ENCODE measurements around the gene ZNF385B. TPM values are rescaled to one million over a fixed set of nuclear protein-coding genes. Genes with fewer than 3 reads are reported as not detected.

ZNF385B gene
- total RNA-seq, 1 experiment from 2014 or later, result 2.2 TPM

DNA sequence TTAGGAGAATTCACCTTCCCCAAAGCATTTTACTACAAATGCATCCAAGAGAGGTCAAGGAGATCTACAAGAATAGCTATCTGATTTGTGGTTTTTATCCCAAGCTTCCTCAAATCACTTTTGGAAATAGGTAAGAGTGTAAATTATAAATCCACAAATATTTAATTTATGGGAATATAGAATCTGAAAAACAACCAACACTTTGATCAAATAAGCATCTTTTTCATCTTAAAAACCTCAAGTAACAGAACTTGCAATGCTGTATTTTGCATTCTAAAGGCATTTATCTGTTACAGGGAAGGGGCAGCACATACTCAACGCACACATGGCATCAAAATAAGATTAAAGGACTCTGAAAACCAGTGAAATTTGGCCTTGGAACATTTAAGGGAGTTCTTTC lies 1.9 kb downstream of the ZNF385B start:
- CTCF ChIA-PET, result no interaction called here
- Mint-ChIP-seq H3K36me3 (no peaks in the 10 kb centered on the region), H3K9me3 (no peaks in the 10 kb centered on the region), H3K4me1 (peaks cover 35% of the 10 kb centered on the region), H3K4me3 (peak overlapping the region; percentile 94), H3K27ac (no peak overlapping the region), H3K27me3 (ENCODE audit: low read depth) (peaks cover 56% of the 10 kb centered on the region)
- ATAC-seq, result no peak
- TF ChIP-seq KAT7 (CRISPR knock-in tag; IDR thresholded peaks at IDR 0.05; ENCODE audit: borderline replicate concordance) (no peak), NR3C1 (CRISPR knock-in tag; conservative IDR thresholded peaks at IDR 0.05; ENCODE audit: low read depth) (no peak), NFYB (CRISPR knock-in tag; conservative IDR thresholded peaks at IDR 0.05; ENCODE audit: low read depth) (no peak), ZNF219 (CRISPR knock-in tag; IDR thresholded peaks at IDR 0.05; ENCODE audit: borderline replicate concordance) (no peak), RELA (CRISPR knock-in tag; IDR thresholded peaks at IDR 0.05; ENCODE audit: borderline replicate concordance) (no peak), NFE2L1 (CRISPR knock-in tag; IDR thresholded peaks at IDR 0.05) (no peak), NR2C2 (CRISPR knock-in tag; IDR thresholded peaks at IDR 0.05) (no peak), GRHL2 (CRISPR knock-in tag; IDR thresholded peaks at IDR 0.05; ENCODE audit: insufficient replicate concordance, severe bottlenecking) (no peak), CREM (CRISPR knock-in tag; IDR thresholded peaks at IDR 0.05) (no peak), CBFB (CRISPR knock-in tag; IDR thresholded peaks at IDR 0.05; ENCODE audit: low read depth) (no peak)
- TF ChIP-seq, protein P1, sequence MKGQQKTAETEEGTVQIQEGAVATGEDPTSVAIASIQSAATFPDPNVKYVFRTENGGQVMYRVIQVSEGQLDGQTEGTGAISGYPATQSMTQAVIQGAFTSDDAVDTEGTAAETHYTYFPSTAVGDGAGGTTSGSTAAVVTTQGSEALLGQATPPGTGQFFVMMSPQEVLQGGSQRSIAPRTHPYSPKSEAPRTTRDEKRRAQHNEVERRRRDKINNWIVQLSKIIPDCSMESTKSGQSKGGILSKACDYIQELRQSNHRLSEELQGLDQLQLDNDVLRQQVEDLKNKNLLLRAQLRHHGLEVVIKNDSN (CRISPR knock-in tag; IDR thresholded peaks at IDR 0.05), result no peak
- TF ChIP-seq, protein P2, sequence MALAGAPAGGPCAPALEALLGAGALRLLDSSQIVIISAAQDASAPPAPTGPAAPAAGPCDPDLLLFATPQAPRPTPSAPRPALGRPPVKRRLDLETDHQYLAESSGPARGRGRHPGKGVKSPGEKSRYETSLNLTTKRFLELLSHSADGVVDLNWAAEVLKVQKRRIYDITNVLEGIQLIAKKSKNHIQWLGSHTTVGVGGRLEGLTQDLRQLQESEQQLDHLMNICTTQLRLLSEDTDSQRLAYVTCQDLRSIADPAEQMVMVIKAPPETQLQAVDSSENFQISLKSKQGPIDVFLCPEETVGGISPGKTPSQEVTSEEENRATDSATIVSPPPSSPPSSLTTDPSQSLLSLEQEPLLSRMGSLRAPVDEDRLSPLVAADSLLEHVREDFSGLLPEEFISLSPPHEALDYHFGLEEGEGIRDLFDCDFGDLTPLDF (CRISPR knock-in tag; IDR thresholded peaks at IDR 0.05), result no peak
- TF ChIP-seq, protein P3, sequence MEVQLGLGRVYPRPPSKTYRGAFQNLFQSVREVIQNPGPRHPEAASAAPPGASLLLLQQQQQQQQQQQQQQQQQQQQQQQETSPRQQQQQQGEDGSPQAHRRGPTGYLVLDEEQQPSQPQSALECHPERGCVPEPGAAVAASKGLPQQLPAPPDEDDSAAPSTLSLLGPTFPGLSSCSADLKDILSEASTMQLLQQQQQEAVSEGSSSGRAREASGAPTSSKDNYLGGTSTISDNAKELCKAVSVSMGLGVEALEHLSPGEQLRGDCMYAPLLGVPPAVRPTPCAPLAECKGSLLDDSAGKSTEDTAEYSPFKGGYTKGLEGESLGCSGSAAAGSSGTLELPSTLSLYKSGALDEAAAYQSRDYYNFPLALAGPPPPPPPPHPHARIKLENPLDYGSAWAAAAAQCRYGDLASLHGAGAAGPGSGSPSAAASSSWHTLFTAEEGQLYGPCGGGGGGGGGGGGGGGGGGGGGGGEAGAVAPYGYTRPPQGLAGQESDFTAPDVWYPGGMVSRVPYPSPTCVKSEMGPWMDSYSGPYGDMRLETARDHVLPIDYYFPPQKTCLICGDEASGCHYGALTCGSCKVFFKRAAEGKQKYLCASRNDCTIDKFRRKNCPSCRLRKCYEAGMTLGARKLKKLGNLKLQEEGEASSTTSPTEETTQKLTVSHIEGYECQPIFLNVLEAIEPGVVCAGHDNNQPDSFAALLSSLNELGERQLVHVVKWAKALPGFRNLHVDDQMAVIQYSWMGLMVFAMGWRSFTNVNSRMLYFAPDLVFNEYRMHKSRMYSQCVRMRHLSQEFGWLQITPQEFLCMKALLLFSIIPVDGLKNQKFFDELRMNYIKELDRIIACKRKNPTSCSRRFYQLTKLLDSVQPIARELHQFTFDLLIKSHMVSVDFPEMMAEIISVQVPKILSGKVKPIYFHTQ (CRISPR knock-in tag; IDR thresholded peaks at IDR 0.05), result no peak
- TF ChIP-seq, protein P4, sequence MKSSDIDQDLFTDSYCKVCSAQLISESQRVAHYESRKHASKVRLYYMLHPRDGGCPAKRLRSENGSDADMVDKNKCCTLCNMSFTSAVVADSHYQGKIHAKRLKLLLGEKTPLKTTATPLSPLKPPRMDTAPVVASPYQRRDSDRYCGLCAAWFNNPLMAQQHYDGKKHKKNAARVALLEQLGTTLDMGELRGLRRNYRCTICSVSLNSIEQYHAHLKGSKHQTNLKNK (CRISPR knock-in tag; IDR thresholded peaks at IDR 0.05), result no peak
- POLR2A ChIA-PET, result no interaction called here
- no peak for DNase-seq (ENCODE audit: low spot score)

DNA sequence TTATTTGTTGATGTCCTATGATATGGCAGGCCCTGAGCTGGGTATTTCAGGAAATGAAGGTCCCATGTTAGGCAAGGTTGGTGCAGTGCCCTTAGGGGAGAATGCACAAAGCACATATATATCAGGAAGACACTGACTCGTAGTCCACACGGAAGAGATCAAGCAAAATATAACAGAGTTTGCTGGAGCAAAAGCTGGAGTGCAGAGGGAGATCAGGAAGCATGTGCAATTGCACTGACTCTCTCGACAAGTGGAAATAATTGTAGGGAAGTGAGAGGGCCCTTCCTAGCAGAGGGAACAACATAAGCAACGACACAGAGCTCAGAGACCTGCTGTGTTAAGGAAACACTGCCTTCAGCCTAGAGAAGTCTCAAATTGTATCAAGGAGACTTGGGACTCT lies 4.2 kb downstream of the ZNF385B start:
- peaks cover 34% of the 10 kb centered on the region for H3K27me3 Mint-ChIP-seq (ENCODE audit: low read depth)
- H3K27ac Mint-ChIP-seq, result no peak overlapping the region
- H3K9me3 Mint-ChIP-seq, result no peaks in the 10 kb centered on the region
- no peak overlapping the region for H3K4me3 Mint-ChIP-seq
- TF ChIP-seq CREM (CRISPR knock-in tag; IDR thresholded peaks at IDR 0.05), result no peak
- no peaks in the 10 kb centered on the region for H3K36me3 Mint-ChIP-seq
- ChIA-PET POLR2A (no interaction called here), CTCF (interaction anchor here (1.1 kb wide), 1 partner anchor 9 kb away, joined by 3 read pairs; no protein-coding TSS in a partner anchor)
- DNase-seq (ENCODE audit: low spot score), result no peak
- peaks cover 29% of the 10 kb centered on the region for H3K4me1 Mint-ChIP-seq
- no peak for ATAC-seq

DNA sequence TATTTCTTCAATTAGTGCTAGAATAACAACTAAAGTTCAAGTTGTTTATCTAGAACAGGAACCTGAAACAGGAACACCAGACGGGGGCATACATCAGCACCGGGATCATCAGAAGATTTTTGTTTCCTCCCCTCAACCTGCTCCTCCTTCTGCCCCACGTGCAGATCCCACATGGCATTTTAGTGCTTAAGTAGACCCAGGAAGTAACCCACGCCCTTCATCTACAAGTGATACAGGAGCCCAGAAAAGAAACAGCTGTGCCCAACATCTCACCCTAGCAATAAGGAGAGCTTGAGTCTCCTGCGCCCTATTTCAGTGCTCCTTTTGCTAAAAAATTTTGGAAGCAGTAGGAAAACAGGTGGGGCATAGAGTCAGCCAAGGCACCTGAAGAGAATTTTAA lies 5.2 kb downstream of the ZNF385B start:
- H3K4me3 Mint-ChIP-seq, result no peak overlapping the region
- TF ChIP-seq, protein P5, sequence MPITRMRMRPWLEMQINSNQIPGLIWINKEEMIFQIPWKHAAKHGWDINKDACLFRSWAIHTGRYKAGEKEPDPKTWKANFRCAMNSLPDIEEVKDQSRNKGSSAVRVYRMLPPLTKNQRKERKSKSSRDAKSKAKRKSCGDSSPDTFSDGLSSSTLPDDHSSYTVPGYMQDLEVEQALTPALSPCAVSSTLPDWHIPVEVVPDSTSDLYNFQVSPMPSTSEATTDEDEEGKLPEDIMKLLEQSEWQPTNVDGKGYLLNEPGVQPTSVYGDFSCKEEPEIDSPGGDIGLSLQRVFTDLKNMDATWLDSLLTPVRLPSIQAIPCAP (CRISPR knock-in tag; IDR thresholded peaks at IDR 0.05), result no peak
- TF ChIP-seq, protein P6, sequence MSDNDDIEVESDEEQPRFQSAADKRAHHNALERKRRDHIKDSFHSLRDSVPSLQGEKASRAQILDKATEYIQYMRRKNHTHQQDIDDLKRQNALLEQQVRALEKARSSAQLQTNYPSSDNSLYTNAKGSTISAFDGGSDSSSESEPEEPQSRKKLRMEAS (CRISPR knock-in tag; IDR thresholded peaks at IDR 0.05), result no peak
- TF ChIP-seq, protein P7, sequence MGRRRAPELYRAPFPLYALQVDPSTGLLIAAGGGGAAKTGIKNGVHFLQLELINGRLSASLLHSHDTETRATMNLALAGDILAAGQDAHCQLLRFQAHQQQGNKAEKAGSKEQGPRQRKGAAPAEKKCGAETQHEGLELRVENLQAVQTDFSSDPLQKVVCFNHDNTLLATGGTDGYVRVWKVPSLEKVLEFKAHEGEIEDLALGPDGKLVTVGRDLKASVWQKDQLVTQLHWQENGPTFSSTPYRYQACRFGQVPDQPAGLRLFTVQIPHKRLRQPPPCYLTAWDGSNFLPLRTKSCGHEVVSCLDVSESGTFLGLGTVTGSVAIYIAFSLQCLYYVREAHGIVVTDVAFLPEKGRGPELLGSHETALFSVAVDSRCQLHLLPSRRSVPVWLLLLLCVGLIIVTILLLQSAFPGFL (CRISPR knock-in tag; IDR thresholded peaks at IDR 0.05; ENCODE audit: borderline replicate concordance), result no peak
- TF ChIP-seq PRRX2 (CRISPR knock-in tag; IDR thresholded peaks at IDR 0.05) (no peak), FOXP1 (CRISPR knock-in tag; IDR thresholded peaks at IDR 0.05; ENCODE audit: borderline replicate concordance) (no peak), NFE2L1 (CRISPR knock-in tag; IDR thresholded peaks at IDR 0.05) (no peak), TP53 (CRISPR knock-in tag; IDR thresholded peaks at IDR 0.05) (no peak), JAZF1 (CRISPR knock-in tag; IDR thresholded peaks at IDR 0.05) (no peak), JUN (CRISPR knock-in tag; IDR thresholded peaks at IDR 0.05) (no peak)
- TF ChIP-seq, protein P8, sequence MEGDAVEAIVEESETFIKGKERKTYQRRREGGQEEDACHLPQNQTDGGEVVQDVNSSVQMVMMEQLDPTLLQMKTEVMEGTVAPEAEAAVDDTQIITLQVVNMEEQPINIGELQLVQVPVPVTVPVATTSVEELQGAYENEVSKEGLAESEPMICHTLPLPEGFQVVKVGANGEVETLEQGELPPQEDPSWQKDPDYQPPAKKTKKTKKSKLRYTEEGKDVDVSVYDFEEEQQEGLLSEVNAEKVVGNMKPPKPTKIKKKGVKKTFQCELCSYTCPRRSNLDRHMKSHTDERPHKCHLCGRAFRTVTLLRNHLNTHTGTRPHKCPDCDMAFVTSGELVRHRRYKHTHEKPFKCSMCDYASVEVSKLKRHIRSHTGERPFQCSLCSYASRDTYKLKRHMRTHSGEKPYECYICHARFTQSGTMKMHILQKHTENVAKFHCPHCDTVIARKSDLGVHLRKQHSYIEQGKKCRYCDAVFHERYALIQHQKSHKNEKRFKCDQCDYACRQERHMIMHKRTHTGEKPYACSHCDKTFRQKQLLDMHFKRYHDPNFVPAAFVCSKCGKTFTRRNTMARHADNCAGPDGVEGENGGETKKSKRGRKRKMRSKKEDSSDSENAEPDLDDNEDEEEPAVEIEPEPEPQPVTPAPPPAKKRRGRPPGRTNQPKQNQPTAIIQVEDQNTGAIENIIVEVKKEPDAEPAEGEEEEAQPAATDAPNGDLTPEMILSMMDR (IDR thresholded peaks at IDR 0.05), result no peak
- TF ChIP-seq, protein P9, sequence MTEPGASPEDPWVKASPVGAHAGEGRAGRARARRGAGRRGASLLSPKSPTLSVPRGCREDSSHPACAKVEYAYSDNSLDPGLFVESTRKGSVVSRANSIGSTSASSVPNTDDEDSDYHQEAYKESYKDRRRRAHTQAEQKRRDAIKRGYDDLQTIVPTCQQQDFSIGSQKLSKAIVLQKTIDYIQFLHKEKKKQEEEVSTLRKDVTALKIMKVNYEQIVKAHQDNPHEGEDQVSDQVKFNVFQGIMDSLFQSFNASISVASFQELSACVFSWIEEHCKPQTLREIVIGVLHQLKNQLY (CRISPR knock-in tag; IDR thresholded peaks at IDR 0.05), result no peak

More for the DNA sequence above, 5.2 kb downstream of the ZNF385B start:
- H3K4me1 Mint-ChIP-seq, result peaks cover 21% of the 10 kb centered on the region
- ATAC-seq, result no peak
- peaks cover 26% of the 10 kb centered on the region for H3K27me3 Mint-ChIP-seq (ENCODE audit: low read depth)
- DNase-seq (ENCODE audit: low spot score), result no peak
- CTCF ChIA-PET, result no interaction called here
- no peaks in the 10 kb centered on the region for H3K9me3 Mint-ChIP-seq
- H3K36me3 Mint-ChIP-seq, result no peaks in the 10 kb centered on the region
- H3K27ac Mint-ChIP-seq, result no peak overlapping the region
- POLR2A ChIA-PET, result no interaction called here
